H9 (cell line): ENCODE data around the gene DIP2C. TPM values are rescaled to one million over a fixed set of nuclear protein-coding genes. Genes with fewer than 3 reads are reported as not detected.

Experiments used
- DNase-seq: peaks from one replicate; pipeline ENCODE4 v3.0.0-alpha.2; 2017
- H2AFZ ChIP-seq: one replicate; pipeline ENCODE4 v1.6.1; 2013; ENCODE audit warnings: mild to moderate bottlenecking, low read length, control low read depth, moderate library complexity
- H2AK5ac ChIP-seq: 2 replicates; pipeline ENCODE4 v1.6.1; 2013; ENCODE audit warnings: low read length, control low read depth, mixed read lengths; ENCODE audit not compliant: insufficient read length
- H2BK120ac ChIP-seq: one replicate; pipeline ENCODE4 v1.6.1; 2013; ENCODE audit warnings: low read depth, mild to moderate bottlenecking, low read length, control low read depth, inconsistent platforms; ENCODE audit not compliant: poor library complexity, severe bottlenecking
- H2BK12ac ChIP-seq: 2 replicates; pipeline ENCODE4 v1.6.1; 2013; ENCODE audit warnings: low read length, control low read depth, mixed read lengths, low read depth; ENCODE audit not compliant: insufficient read length
- H2BK15ac ChIP-seq: 2 replicates; pipeline ENCODE4 v1.6.1; 2013; ENCODE audit warnings: low read depth, low read length, control low read depth
- H2BK20ac ChIP-seq: one replicate; pipeline ENCODE4 v1.6.1; 2013; ENCODE audit warnings: low read depth, mild to moderate bottlenecking, low read length, control low read depth, inconsistent platforms; ENCODE audit not compliant: poor library complexity, severe bottlenecking
- H2BK5ac ChIP-seq: 2 replicates; pipeline ENCODE4 v1.6.1; 2013; ENCODE audit warnings: low read length, control low read depth, mixed read lengths; ENCODE audit not compliant: insufficient read length
- H3K14ac ChIP-seq: 2 replicates; pipeline ENCODE4 v1.6.1; 2013; ENCODE audit warnings: low read length, control low read depth; ENCODE audit not compliant: insufficient read depth
- H3K18ac ChIP-seq: 2 replicates; pipeline ENCODE4 v1.6.1; 2013; ENCODE audit warnings: low read depth, mild to moderate bottlenecking, mixed read lengths, low read length, control low read depth; ENCODE audit not compliant: insufficient read length
- H3K23ac ChIP-seq: 2 replicates; pipeline ENCODE4 v1.6.1; 2013; ENCODE audit warnings: low read length, control low read depth, mixed read lengths, low read depth; ENCODE audit not compliant: insufficient read length
- H3K23me2 ChIP-seq: 2 replicates; pipeline ENCODE4 v1.6.1; 2013; ENCODE audit warnings: low read depth, mild to moderate bottlenecking, mixed read lengths, low read length, control low read depth; ENCODE audit not compliant: insufficient read length, poor library complexity, severe bottlenecking
- H3K27ac ChIP-seq: 2 replicates; pipeline ENCODE4 v1.5.1; 2013; ENCODE audit warnings: low read length, control low read depth, mixed read lengths, low read depth; ENCODE audit not compliant: insufficient read length
- H3K27me3 ChIP-seq: 2 replicates; pipeline ENCODE4 v1.6.1; 2013; ENCODE audit warnings: low read length, control low read depth, inconsistent platforms; ENCODE audit not compliant: insufficient read depth
- H3K4ac ChIP-seq: 2 replicates; pipeline ENCODE4 v1.6.1; 2013; ENCODE audit warnings: low read depth, mild to moderate bottlenecking, control low read depth, inconsistent platforms, low read length, moderate library complexity
- H3K4me1 ChIP-seq: 2 replicates; pipeline ENCODE4 v1.6.1; 2013; ENCODE audit warnings: low read length, control low read depth, inconsistent platforms; ENCODE audit not compliant: insufficient read depth
- H3K4me2 ChIP-seq: 2 replicates; pipeline ENCODE4 v1.6.1; 2013; ENCODE audit warnings: low read length, control low read depth, mixed read lengths; ENCODE audit not compliant: insufficient read length, insufficient read depth
- H3K56ac ChIP-seq: 2 replicates; pipeline ENCODE4 v1.6.1; 2013; ENCODE audit warnings: low read depth, mild to moderate bottlenecking, mixed read lengths, low read length, control low read depth; ENCODE audit not compliant: insufficient read length
- H3K79me1 ChIP-seq: 2 replicates; pipeline ENCODE4 v1.6.1; 2013; ENCODE audit warnings: low read depth, mild to moderate bottlenecking, moderate library complexity, low read length, control low read depth, inconsistent platforms; ENCODE audit not compliant: insufficient read depth, poor library complexity, severe bottlenecking
- H3K79me2 ChIP-seq: 2 replicates; pipeline ENCODE4 v1.6.1; 2013; ENCODE audit warnings: low read length, control low read depth, inconsistent platforms; ENCODE audit not compliant: insufficient read depth
- H3K9ac ChIP-seq: 2 replicates; pipeline ENCODE4 v1.6.1; 2013; ENCODE audit warnings: low read length, control low read depth, mixed read lengths; ENCODE audit not compliant: insufficient read length; ENCODE audit errors: extremely low read depth
- H3K9me3 ChIP-seq: one replicate; pipeline ENCODE4 v1.6.1; 2013; ENCODE audit warnings: low read depth, low read length, inconsistent platforms; ENCODE audit not compliant: control insufficient read depth
- H3T11ph ChIP-seq: one replicate; pipeline ENCODE4 v1.6.1; 2013; ENCODE audit warnings: mild to moderate bottlenecking, low read length, control low read depth, inconsistent platforms
- H4K20me1 ChIP-seq: one replicate; pipeline ENCODE4 v1.6.1; 2013; ENCODE audit not compliant: control insufficient read depth, insufficient read length, insufficient read depth
- H4K5ac ChIP-seq: 2 replicates; pipeline ENCODE4 v1.6.1; 2013; ENCODE audit warnings: low read depth, mild to moderate bottlenecking, mixed read lengths, low read length, control low read depth; ENCODE audit not compliant: insufficient read length
- H4K8ac ChIP-seq: replicated peaks from 2 replicates; pipeline ENCODE4 v1.6.1; 2013; ENCODE audit warnings: low read length, control low read depth, mixed read lengths, low read depth; ENCODE audit not compliant: insufficient read length
- H4K91ac ChIP-seq: 2 replicates; pipeline ENCODE4 v1.6.1; 2013; ENCODE audit warnings: low read depth, mild to moderate bottlenecking, moderate library complexity, mixed read lengths, low read length, control low read depth; ENCODE audit not compliant: insufficient read length
- H3K27ac Mint-ChIP-seq, 3 experiments: 2 replicates in 2 of 3; 3 replicates in 1 of 3; pipeline ENCODE4 v1.8.0; 2020 to 2021; ENCODE audit warnings: mixed read lengths in 3 of 3, mild to moderate bottlenecking in 1 of 3, moderate library complexity in 1 of 3
- H3K27me3 Mint-ChIP-seq: 2 replicates; pipeline ENCODE4 v1.8.0; 2021; ENCODE audit warnings: low read depth, mild to moderate bottlenecking, moderate library complexity, mixed read lengths
- H3K36me3 Mint-ChIP-seq, 3 experiments: 2 replicates in 2 of 3; 3 replicates in 1 of 3; pipeline ENCODE4 v1.8.0; 2020 to 2021; ENCODE audit warnings: low read depth in 3 of 3, mixed read lengths in 3 of 3; ENCODE audit not compliant: insufficient read depth in 1 of 3
- H3K4me1 Mint-ChIP-seq, 2 experiments: 2 replicates each; pipeline ENCODE4 v1.8.0; 2020; ENCODE audit warnings: mixed read lengths in 2 of 2
- H3K4me3 Mint-ChIP-seq, 2 experiments: 2 replicates in 1 of 2; 3 replicates in 1 of 2; pipeline ENCODE4 v1.8.0; 2020 to 2021; ENCODE audit warnings: mild to moderate bottlenecking in 2 of 2, mixed read lengths in 2 of 2, moderate library complexity in 1 of 2
- H3K9me3 Mint-ChIP-seq, 2 experiments: 2 replicates in 1 of 2; 3 replicates in 1 of 2; pipeline ENCODE4 v1.8.0; 2020; ENCODE audit warnings: mild to moderate bottlenecking in 2 of 2, mixed read lengths in 2 of 2, moderate library complexity in 1 of 2
- WGBS: extraction: QIAGEN DNeasy Blood & Tissue Kit; methylation state at CpG from one replicate; pipeline ENCODE4 v1.1.7; 2013; ENCODE audit warnings: missing lambda C conversion rate, low lambda C conversion rate, mixed read lengths; ENCODE audit not compliant: insufficient read length; ENCODE audit errors: extremely low coverage; 5-methylcytosine and 5-hydroxymethylcytosine counted together
- total RNA-seq: library from RNA; stranded (reverse); gene quantifications from 2 replicates; pipeline ENCODE4 v1.2.1, GENCODE V29; 2021
- TF ChIP-seq, protein P1 (sequence below): fragments of 200-600 bp; sonication (generic); conservative IDR thresholded peaks from 3 replicates; pipeline ENCODE4 v1.8.0; 2021; ENCODE audit warnings: antibody characterized with exemption, mild to moderate bottlenecking

The DIP2C gene
- total RNA-seq, 1 experiment from 2014 or later = 7.9 TPM

- Histone ChIP-seq H2BK120ac (no peak overlapping the region), H3K79me1 (peaks cover 3% of the 10 kb centered on the region), H3K4me2 (no peak overlapping the region), H2AK5ac (no peak overlapping the region), H2BK5ac (no peak overlapping the region), H3K27ac (no peak overlapping the region), H3K14ac (no peak overlapping the region), H2BK20ac (no peak overlapping the region), H3K56ac (no peak overlapping the region), H2AFZ (no peak overlapping the region), H3K9me3 (no peaks in the 10 kb centered on the region), H3K4ac (no peak overlapping the region), H3K4me1 (peaks cover 6% of the 10 kb centered on the region; the same call in 1 of the 2 replicates), H3K27me3 (no peaks in the 10 kb centered on the region), H3K23ac (no peak overlapping the region), H4K5ac (no peak overlapping the region), H3K23me2 (no peaks in the 10 kb centered on the region), H3K9ac (no peak overlapping the region), H2BK12ac (no peak overlapping the region), H4K91ac (no peak overlapping the region), H2BK15ac (no peak overlapping the region), H3K18ac (no peak overlapping the region), H4K20me1 (no peaks in the 10 kb centered on the region), H4K8ac (no peak overlapping the region), H3K79me2 (peaks cover 11% of the 10 kb centered on the region; the same call in 1 of the 2 replicates), H3T11ph (no peak overlapping the region)
- H3K36me3 Mint-ChIP-seq = no peaks in the 10 kb centered on the region
- no peak overlapping the region for H3K4me3 Mint-ChIP-seq
- peaks cover 13 to 19% of the 10 kb centered on the region in 2 experiments for H3K4me1 Mint-ChIP-seq
- H3K27me3 Mint-ChIP-seq = no peaks in the 10 kb centered on the region
- TF ChIP-seq, protein P1, sequence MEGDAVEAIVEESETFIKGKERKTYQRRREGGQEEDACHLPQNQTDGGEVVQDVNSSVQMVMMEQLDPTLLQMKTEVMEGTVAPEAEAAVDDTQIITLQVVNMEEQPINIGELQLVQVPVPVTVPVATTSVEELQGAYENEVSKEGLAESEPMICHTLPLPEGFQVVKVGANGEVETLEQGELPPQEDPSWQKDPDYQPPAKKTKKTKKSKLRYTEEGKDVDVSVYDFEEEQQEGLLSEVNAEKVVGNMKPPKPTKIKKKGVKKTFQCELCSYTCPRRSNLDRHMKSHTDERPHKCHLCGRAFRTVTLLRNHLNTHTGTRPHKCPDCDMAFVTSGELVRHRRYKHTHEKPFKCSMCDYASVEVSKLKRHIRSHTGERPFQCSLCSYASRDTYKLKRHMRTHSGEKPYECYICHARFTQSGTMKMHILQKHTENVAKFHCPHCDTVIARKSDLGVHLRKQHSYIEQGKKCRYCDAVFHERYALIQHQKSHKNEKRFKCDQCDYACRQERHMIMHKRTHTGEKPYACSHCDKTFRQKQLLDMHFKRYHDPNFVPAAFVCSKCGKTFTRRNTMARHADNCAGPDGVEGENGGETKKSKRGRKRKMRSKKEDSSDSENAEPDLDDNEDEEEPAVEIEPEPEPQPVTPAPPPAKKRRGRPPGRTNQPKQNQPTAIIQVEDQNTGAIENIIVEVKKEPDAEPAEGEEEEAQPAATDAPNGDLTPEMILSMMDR = no peak
- no peak for DNase-seq
- no peaks in the 10 kb centered on the region for H3K9me3 Mint-ChIP-seq
- WGBS = no CpG with 5 or more reads among the region's 13 CpGs
- H3K27ac Mint-ChIP-seq = no peak overlapping the region
These were observed 25.6 kb downstream of the DIP2C start for GRCh38 chr10:663831-664251.
